ENCODE data around the gene CENPO. TPM values are rescaled to one million over a fixed set of nuclear protein-coding genes. Genes with fewer than 3 reads are reported as not detected.

CENPO gene
- 5.6 and 25.9 TPM in 2 replicates for total RNA-seq

GRCh38 chr2:24792874-24793760 is at the start of gene CENPO, which contains the start of gene PTRHD1:
TSS of gene CENPO (plus strand) at chr2:24793425. CDS start at chr2:24793920, 495 bp downstream.
TSS of gene PTRHD1 (minus strand) at chr2:24793391. CDS start at chr2:24793377, 14 bp downstream.

Other genes with a start within 250 kb of the CENPO start
- gene PTRHD1, start within 50 bp of the CENPO start, total RNA-seq = 18.5 and 24.9 TPM in 2 replicates
- gene ADCY3, start 126.8 kb downstream of the CENPO start, total RNA-seq = 40.6 and 66.2 TPM in 2 replicates
- gene DNAJC27, start 178.5 kb downstream of the CENPO start, total RNA-seq = 4.6 and 5.5 TPM in 2 replicates
- gene EFR3B, start 248.7 kb downstream of the CENPO start, total RNA-seq = 0.73 and 0.83 TPM in 2 replicates